GM13977 (cell line): Measurements from ENCODE around the gene PIGH.
A peak's percentile ranks its signal among the peaks of the same experiment; 100 is the strongest.
"Not testable (repeated sequence)": the region's sequence is repeated elsewhere in the genome, so short reads cannot be mapped to it uniquely, and the experiment has no call there.

ENCODE experiments used
- DNase-seq: peaks from one replicate; pipeline ENCODE4 v3.0.0; 2012; ENCODE audit warnings: low spot score
- in situ Hi-C: fragments of 300-500 bp; cut with MboI; formaldehyde crosslinking; loops from one replicate; pipeline ENCODE4 v1.12.0; 2022; ENCODE audit warnings: low sequenced_read_pairs, low pct_unique_long_range_greater_than_20kb, mixed read lengths, inconsistent platforms; ENCODE audit not compliant: unreplicated experiment
- TF ChIP-seq, protein P1 (sequence below): IDR thresholded peaks from 2 replicates; pipeline ENCODE4 v1.5.1; 2012; ENCODE audit warnings: mild to moderate bottlenecking, control low read depth; ENCODE audit not compliant: insufficient read depth; ENCODE audit errors: extremely low read depth, missing control alignments

Gene PIGH

DNA sequence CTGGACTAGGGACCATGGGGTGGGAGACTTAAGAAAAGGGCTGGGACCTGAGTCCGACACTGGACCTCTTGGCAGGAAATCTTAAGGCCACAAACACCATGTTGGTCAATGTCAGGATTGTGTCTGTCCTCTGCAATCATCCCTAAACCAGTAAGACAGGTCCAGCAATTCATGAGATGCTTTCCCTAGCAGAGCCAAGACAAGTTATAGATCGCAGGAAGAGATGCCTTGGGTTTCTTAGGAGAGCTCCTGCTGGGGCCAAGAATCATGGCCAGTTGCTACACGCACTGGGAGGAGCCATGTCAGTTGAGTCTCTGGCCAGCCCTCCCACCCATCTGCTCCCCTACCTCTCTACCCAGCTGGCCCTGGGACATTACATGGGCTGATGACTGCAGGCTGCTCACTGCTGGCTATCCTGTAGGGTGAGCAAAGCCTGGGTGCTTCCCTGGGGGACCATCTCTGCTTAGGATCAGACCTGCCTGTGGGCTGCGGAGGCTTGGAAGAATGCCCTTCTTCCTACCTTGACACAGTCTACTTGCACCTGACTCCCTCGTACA, 52.8 kb downstream of the PIGH start:
- TF ChIP-seq, protein P1, sequence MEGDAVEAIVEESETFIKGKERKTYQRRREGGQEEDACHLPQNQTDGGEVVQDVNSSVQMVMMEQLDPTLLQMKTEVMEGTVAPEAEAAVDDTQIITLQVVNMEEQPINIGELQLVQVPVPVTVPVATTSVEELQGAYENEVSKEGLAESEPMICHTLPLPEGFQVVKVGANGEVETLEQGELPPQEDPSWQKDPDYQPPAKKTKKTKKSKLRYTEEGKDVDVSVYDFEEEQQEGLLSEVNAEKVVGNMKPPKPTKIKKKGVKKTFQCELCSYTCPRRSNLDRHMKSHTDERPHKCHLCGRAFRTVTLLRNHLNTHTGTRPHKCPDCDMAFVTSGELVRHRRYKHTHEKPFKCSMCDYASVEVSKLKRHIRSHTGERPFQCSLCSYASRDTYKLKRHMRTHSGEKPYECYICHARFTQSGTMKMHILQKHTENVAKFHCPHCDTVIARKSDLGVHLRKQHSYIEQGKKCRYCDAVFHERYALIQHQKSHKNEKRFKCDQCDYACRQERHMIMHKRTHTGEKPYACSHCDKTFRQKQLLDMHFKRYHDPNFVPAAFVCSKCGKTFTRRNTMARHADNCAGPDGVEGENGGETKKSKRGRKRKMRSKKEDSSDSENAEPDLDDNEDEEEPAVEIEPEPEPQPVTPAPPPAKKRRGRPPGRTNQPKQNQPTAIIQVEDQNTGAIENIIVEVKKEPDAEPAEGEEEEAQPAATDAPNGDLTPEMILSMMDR = no peak
- in situ Hi-C loops = no loop called here
- no peak for DNase-seq

DNA sequence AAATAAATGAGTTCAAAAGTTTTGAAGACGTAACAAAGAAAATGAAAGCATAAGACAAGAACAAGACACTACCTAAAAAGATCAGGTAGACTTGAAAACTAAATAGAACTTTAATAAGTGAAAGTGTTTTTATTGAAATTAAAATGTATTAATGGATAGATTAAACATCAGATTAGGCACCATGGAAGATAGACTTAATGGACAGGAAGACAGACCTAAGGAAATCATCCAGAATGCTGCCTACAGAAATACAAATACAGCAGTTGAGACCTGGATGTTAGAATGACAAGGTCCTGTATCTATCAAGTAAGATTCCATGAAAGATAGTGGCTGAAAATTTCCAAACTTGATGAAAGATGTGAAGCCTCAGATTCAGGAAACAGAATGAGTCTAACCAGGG, 55.5 kb downstream of the PIGH start:
- no peak for DNase-seq
- in situ Hi-C loops = no loop called here
- TF ChIP-seq, protein P1 = no peak

DNA sequence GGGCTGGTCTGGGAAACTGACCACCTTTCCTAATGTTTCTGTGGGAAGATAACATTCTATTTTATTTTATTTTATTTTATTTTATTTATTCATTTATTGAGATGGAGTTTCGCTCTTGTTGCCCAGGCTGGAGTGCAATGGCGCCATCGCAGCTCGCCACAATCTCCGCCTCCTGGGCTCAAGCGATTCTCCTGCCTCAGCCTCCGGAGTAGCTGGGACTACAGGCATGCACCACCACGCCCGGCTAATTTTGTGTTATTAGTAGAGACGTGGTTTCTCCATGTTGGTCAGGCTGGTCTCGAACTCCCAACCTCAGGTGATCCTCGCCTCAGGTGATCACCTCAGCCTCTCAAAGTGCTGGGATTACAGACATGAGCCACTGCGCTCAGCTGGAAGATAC, 57.4 kb downstream of the PIGH start:
- DNase-seq, in situ Hi-C loops: not testable (repeated sequence)

DNA sequence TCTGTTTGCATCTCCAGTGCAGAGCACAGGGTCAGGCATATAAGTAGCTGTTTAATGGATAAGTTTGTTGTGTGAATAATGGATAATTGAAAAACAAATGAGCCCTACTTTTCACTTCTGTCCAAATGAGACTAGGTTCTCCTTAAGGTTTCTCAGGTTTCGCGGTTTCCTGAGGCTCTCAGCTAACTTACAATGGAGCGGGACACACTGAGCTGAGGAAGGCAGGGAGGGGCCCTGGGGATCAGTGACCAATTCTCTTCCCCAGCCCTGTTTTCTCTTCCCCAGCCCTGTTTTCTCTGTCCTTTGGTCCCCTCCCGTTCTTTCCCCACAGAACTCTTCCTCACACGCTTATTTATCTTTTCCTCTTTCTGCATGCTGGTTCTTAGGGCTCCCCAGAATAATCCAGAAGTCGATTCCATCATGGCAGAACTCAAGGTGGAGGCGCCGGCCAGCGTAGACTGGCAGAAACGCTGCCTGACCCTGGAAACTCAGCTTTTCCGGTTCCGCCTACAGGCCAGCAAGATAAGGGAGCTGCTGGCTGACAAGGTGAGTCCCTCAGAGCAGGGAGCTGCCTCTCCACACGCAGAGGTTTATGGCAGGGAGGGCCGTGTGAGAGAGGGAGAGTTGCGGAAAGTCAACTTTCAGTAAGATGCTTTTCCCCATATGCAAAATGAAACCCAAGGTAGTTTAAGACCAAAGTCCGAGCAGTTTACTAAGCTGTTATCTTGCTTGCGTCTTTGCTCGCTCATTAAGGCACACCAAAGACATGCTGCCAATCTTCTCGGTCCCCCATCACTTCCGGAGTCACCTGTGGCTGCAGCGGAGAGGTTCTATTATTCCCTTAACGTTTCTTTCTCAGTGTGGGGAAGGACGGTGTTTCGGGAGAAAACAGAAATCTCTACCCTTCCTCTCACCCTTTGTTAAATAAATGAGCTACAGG, 58.4 kb downstream of the PIGH start:
- in situ Hi-C loops = no loop called here
- TF ChIP-seq, protein P1 = no peak

More for the DNA sequence above, 58.4 kb downstream of the PIGH start:
- peak; percentile 40 for DNase-seq
